HFFc6 (cell line): ENCODE measurements around the gene SV2C. TPM values are rescaled to one million over a fixed set of nuclear protein-coding genes. Genes with fewer than 3 reads are reported as not detected.

ENCODE experiments used
- DNase-seq: peaks from one replicate; pipeline ENCODE4 v3.0.0-alpha.2; 2018
- H3K27ac Mint-ChIP-seq: 2 replicates; pipeline ENCODE4 v1.8.0; 2020; ENCODE audit warnings: mild to moderate bottlenecking, mixed read lengths
- H3K27me3 Mint-ChIP-seq: 2 replicates; pipeline ENCODE4 v1.8.0; 2021; ENCODE audit warnings: mild to moderate bottlenecking, moderate library complexity, mixed read lengths; ENCODE audit not compliant: insufficient read depth
- H3K36me3 Mint-ChIP-seq: 2 replicates; pipeline ENCODE4 v1.8.0; 2021; ENCODE audit warnings: low read depth, mixed read lengths
- H3K4me1 Mint-ChIP-seq: 2 replicates; pipeline ENCODE4 v1.8.0; 2020; ENCODE audit warnings: low read depth, mixed read lengths
- H3K4me3 Mint-ChIP-seq: 2 replicates; pipeline ENCODE4 v1.8.0; 2020; ENCODE audit warnings: mild to moderate bottlenecking, moderate library complexity, mixed read lengths
- H3K9me3 Mint-ChIP-seq: 2 replicates; pipeline ENCODE4 v1.8.0; 2020; ENCODE audit warnings: mild to moderate bottlenecking, mixed read lengths
- CTCF ChIP-seq: fragments of 200-600 bp; sonication (generic); IDR thresholded peaks from 2 replicates; pipeline ENCODE4 v1.5.0; 2021; ENCODE audit warnings: antibody characterized with exemption, mild to moderate bottlenecking
- total RNA-seq, 6 experiments: library from RNA; stranded (reverse); fragmentation: NEBNext Ultra II Directional; extraction: Animal tissue kit (Norgen Biotek cat#: 25700); gene quantifications; 2 replicates in 1 of 6; 3 replicates in 5 of 6; pipeline ENCODE4 v1.2.3, GENCODE V29; 2021

The SV2C gene
- total RNA-seq, 6 experiments from 2014 or later, result not detected

- Mint-ChIP-seq H3K36me3 (no peaks in the 10 kb centered on the region), H3K9me3 (peaks cover 43% of the 10 kb centered on the region), H3K27ac (no peak overlapping the region), H3K4me1 (no peaks in the 10 kb centered on the region), H3K4me3 (no peak overlapping the region), H3K27me3 (0 out of 2 replicates have a peak, but pooled peaks cover 1% of the 10 kb centered on the region)
- DNase-seq, result no peak
- no peak for TF ChIP-seq CTCF
Measured at GRCh38 chr5:76152700-76153099, 69.5 kb downstream of the SV2C start.

- 0 out of 2 replicates have a peak, but pooled peaks cover 1% of the 10 kb centered on the region for H3K27me3 Mint-ChIP-seq
- peaks cover 43% of the 10 kb centered on the region for H3K9me3 Mint-ChIP-seq
Measured at GRCh38 chr5:76153271-76153670, 70.1 kb downstream of the SV2C start.

GRCh38 chr5:76154009-76154690 is 71.0 kb downstream of the SV2C start:
- H3K27me3 Mint-ChIP-seq, result 0 out of 2 replicates have a peak, but pooled peaks cover 1% of the 10 kb centered on the region

More at GRCh38 chr5:76153271-76153670, 70.1 kb downstream of the SV2C start:
- H3K4me3 Mint-ChIP-seq, result no peak overlapping the region
- no peak for DNase-seq
- TF ChIP-seq CTCF, result no peak
- no peaks in the 10 kb centered on the region for H3K4me1 Mint-ChIP-seq
- H3K27ac Mint-ChIP-seq, result no peak overlapping the region
- H3K36me3 Mint-ChIP-seq, result no peaks in the 10 kb centered on the region

GRCh38 chr5:76155536-76155935 is 72.4 kb downstream of the SV2C start:
- no peak for DNase-seq
- Mint-ChIP-seq H3K27me3 (0 out of 2 replicates have a peak, but pooled peaks cover 1% of the 10 kb centered on the region), H3K4me1 (no peaks in the 10 kb centered on the region), H3K9me3 (peaks cover 34% of the 10 kb centered on the region), H3K4me3 (no peak overlapping the region), H3K36me3 (no peaks in the 10 kb centered on the region), H3K27ac (no peak overlapping the region)
- no peak for TF ChIP-seq CTCF

More at GRCh38 chr5:76154009-76154690, 71.0 kb downstream of the SV2C start:
- peaks cover 41% of the 10 kb centered on the region for H3K9me3 Mint-ChIP-seq
- H3K4me3 Mint-ChIP-seq, result no peak overlapping the region
- DNase-seq, result no peak
- no peak overlapping the region for H3K27ac Mint-ChIP-seq
- no peaks in the 10 kb centered on the region for H3K4me1 Mint-ChIP-seq
- no peak for TF ChIP-seq CTCF
- H3K36me3 Mint-ChIP-seq, result no peaks in the 10 kb centered on the region

- H3K4me3 Mint-ChIP-seq, result no peak overlapping the region
- H3K4me1 Mint-ChIP-seq, result no peaks in the 10 kb centered on the region
- H3K36me3 Mint-ChIP-seq, result no peaks in the 10 kb centered on the region
- peaks cover 4% of the 10 kb centered on the region for H3K9me3 Mint-ChIP-seq
- no peak for DNase-seq
- TF ChIP-seq CTCF, result no peak
- no peak overlapping the region for H3K27ac Mint-ChIP-seq
- no peaks in the 10 kb centered on the region for H3K27me3 Mint-ChIP-seq
Measured at GRCh38 chr5:76162335-76162734, 79.2 kb downstream of the SV2C start.
